Skin of body (tissue), 2 donors: ENCODE data around the gene KDM1A. TPM values are rescaled to one million over a fixed set of nuclear protein-coding genes. Genes with fewer than 3 reads are reported as not detected.
A peak's percentile ranks its signal among the peaks of the same experiment; 100 is the strongest.

ENCODE experiments used
- DNase-seq: peaks from one replicate; lab custom pipeline; 2025; lab: John Stamatoyannopoulos, UW
- total RNA-seq: library from RNA; depleted of rRNA; stranded (reverse); fragments of >200 nt; gene quantifications from one replicate; pipeline ENCODE4 v1.2.3, GENCODE V29; 2014

Gene KDM1A
- total RNA-seq, 1 donor from 2014 or later = 76.7 TPM

DNA sequence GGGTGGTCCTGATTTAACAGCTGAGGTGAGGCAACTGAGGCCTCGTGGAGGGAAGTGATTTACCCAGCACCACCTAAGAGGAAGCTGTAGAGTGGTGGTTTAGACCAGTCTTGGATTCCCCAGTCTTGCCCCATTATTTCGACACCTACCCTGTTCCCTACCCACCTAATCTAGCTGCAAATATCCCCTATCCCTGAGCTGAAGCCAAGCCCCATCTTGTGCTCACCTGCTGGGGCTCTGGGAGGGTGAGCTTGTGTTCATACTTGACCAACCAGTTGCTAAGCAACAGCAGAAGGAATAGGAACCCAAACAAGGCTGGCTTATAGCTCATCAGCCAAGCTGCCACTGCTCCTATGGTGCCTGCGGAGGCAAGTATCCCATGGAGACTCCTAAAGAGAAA is 5.6 kb upstream of the KDM1A start:
- no peak for DNase-seq

DNA sequence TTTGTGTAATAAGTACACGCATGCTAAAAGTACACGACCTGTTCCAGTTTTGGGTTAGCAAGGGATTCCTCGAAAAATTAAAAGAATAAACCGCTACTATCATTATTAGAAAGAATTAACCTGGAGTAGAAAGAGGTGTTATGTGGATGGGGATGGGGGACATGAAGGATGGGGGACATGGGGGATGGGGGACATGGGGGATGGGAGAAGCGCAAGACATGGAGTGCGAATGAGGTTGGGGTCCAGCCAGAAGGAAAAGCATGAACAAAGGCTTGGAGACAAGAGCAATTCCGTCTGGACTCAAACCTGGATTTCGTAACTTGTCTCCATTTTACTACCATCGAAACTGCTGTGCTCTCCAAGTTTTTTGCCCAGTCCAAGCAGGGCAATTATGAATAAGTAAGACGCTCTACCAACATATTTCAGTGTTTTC is 591 bp upstream of the KDM1A start:
- no peak for DNase-seq

DNA sequence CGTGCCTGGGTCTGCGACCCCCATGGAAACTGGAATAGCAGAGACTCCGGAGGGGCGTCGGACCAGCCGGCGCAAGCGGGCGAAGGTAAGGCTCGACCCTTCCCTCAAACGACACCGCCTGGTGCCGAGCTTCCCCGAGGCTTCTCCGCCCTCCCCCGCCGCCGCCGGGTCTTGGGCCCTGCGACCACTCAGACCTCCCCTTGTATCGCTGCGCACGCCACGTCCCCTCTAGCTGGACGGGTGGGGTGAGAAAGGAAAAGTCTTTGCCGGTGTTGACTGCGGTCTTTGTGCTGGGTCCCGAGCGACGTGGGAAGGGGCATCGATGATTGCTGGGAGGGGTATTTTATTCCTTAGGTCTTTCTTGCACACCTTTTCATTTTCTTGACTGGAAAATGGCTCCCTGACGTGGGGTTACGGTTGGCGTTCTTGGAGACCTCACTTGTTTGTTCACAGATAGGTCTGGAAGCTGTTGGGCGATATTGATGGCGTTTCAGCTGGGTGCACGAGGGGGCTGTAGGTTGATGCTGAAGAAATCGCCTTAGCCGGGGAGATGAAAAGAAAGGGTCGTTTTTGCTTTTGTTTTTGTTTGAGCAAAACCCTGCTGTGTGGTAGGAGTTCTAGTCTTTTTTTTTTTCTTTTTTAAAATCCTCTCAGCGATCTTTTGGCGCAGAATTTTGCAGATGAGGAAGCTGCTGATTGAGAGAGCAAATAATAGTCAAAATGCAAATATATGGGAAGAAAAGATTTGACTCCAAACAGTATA is 776 bp downstream of the KDM1A start:
- peak; percentile 55 for DNase-seq

DNA sequence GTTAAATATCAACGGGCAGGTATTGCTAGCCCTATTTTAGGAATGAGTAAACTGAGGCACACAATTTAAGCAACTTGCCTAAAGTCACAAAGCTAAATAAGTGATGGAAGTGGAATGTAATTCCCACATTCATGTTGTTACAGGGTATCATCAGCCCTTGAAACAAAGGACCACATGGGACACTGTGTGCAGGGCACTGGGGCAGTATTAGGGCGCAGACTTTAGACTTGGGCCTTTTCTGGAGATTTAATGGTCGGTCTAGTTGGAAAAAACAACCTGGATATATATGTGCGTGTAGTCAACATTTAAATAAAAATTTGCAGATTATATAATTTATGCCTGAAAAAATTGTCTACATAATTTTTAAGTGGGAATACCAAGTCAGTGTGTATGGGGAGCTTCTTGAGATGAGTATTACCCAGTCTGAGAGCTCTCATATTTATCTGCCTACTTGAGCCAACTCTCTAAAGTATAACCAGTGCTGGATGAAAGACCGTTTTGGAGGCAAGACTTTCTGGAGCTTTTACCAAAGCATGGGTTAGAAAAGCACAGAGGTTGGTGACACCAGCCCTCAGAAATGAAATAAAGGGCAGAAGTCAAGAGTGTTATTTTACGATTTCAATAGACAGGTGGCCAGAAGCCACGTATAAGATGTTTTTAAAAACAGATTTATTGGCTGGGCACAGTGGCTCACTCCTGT is 1.6 kb downstream of the KDM1A start:
- no peak for DNase-seq

DNA sequence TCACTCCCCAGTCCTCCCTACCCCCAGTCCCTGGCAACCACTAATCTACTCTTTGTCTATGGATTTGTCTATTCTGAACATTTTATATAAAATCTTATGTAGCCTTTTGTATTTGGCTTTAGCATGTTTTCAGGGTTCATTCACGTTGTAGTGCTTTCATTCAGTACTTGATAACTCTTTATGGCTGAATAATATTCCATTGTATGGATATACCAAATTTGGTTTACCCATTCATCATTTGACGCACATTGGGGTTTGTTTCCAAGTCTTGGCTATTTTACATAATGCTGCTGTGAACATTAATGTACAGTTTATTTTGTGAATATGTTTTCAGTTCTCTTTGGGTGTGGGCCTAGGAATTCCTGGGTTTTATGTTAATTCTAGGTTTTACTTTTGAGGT is 2.6 kb downstream of the KDM1A start:
- DNase-seq = no peak

GRCh38 chr1:23023174-23023845 is 4.0 kb downstream of the KDM1A start:
- DNase-seq = no peak

- DNase-seq = no peak
These were observed 7.3 kb downstream of the KDM1A start for GRCh38 chr1:23026568-23026967.

GRCh38 chr1:23027352-23027907 is 8.2 kb downstream of the KDM1A start:
- DNase-seq = no peak

DNA sequence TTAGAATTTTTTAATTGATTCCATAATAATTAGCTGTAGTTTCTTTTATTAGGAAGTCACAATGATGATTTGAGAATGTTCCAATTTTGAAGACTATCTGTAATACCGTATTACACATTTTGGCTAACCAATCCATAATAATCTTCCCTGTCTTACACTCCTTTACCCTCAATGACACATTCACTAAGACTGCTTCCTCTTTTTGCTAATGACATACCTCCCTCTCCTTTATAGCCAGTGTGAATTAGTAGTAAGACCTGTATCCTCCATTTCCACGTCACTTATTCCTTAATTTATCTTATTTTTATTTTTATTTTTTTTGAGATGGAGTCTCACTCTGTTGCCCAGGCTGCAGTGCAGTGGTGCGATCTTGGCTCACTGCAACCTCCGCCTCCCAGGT is 10.1 kb downstream of the KDM1A start:
- DNase-seq = no peak

- DNase-seq = no peak
These were observed 16.7 kb downstream of the KDM1A start for GRCh38 chr1:23035823-23036452.

GRCh38 chr1:23037081-23037740 is 17.9 kb downstream of the KDM1A start:
- no peak for DNase-seq

GRCh38 chr1:23039308-23039826 is 20.1 kb downstream of the KDM1A start:
- DNase-seq = no peak

DNA sequence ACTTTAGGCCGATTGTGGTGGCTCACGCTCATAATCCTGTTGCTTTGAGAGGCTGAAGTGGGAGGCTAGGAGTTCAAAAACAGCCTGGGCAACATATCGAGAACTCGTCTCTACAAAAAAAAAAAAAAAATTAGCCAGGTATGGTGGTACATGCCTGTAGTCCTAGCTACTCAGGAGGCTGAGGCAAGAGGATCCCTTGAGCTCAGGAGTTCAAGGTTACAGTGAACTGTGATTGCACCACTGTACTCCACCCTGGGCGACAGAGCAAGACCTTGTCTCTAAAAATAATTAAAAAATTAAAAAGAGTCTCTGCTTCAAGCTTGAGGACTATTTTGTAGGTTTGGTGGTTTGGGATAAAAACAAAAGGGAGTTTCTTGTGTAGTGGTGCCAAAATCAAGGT is 21.2 kb downstream of the KDM1A start:
- DNase-seq = no peak

- DNase-seq = no peak
These were observed 24.8 kb downstream of the KDM1A start for GRCh38 chr1:23044035-23044434.

GRCh38 chr1:23050201-23050600 is 30.9 kb downstream of the KDM1A start:
- no peak for DNase-seq

- no peak for DNase-seq
These were observed 32.1 kb downstream of the KDM1A start for GRCh38 chr1:23051290-23051909.

- no peak for DNase-seq
These were observed 38.0 kb downstream of the KDM1A start for GRCh38 chr1:23057301-23057700.

DNA sequence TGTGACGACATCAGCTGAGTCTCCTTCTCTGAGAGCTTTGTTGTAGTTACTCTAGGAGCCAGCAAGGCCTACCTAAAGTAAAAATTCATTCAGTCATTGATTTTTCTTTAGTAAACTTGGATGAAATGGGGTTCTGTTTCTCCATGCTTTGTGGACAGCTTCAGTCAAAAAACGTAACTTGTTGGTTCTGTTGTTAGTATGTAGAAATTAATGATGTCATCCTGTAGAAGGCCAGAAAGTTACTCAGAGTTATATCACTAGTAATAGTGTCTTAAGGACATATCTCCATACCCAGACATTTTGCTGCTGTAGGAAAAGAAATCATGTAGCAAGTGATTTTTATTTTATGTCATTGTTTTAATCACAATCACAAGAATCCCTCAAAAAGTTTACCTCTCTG is 43.0 kb downstream of the KDM1A start:
- no peak for DNase-seq

- no peak for DNase-seq
These were observed 46.1 kb downstream of the KDM1A start for GRCh38 chr1:23065385-23065784.

DNA sequence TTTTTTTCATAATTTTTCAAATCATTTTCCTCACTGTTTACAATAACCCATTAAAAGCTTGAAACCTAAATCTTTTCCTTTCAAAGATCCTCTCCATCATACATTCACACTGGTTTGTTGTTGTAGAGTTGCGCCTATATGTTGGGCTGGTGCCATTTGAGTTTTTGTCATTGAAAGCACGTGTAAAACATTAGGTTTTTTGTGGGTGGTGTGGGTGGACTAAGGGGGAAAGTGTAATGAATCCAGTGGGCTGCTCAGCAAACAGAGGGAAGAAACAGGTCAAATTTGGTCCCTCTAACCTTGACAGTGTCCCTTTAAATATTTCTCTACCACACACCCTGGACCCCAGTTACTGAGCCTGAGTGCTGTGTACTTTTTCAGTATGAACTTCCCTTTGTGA is 46.8 kb downstream of the KDM1A start:
- DNase-seq = no peak
